ENCODE data around the gene HOXB13. TPM values are rescaled to one million over a fixed set of nuclear protein-coding genes. Genes with fewer than 3 reads are reported as not detected.

Gene HOXB13
- total and polyA plus RNA-seq, 2 experiments from 2014 or later, result not detected

DNA sequence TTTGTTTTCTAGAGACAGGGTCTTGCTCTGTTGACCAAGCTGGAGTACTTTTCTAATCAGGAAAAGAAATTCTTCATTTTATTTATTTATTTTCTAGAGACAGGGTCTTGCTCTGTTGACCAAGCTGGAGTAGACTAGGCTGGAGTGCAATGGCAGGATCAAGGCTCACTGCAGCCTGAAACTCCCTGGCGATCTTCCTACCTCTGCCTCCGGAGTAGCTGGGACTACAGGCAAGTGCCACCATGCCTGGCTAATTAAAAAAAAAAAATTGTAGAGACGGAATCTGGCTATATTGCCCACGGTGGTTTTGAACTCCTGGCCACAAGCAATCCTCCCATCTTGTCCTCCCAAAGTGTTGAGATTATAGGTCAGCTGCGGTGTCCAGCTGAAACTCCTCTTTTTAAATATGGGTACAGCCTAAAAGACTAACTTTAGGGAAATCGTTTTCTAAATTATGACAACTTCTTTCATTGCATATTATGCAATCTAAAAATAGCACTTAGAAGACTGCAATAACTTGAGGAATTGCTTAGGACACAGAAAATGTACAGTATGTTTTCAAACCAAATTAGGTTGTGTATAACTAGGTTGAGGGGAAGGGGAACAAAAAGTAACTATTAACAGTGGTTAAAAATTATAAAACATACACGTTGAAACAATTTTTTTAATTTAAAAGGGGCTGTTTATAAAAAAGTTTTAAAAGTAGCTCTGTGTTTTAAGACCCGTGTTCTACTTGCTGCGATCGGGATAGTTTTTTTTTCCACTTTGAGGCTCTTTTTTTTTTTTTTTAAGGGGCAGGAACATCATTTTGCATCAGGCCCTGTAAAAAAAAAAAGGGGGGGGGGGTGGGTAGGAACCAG is 11.0 kb downstream of the HOXB13 start:
- no peaks in the 10 kb centered on the region; the same call in 2 of the 3 replicates for H3K9me3 Mint-ChIP-seq
- Histone ChIP-seq H3K4me3 (peak overlapping the region; percentile 57), H3F3A (replicated peaks; ENCODE audit: low read depth) (peaks cover 32% of the 10 kb centered on the region), H3K27me3 (ENCODE audit: insufficient read depth) (peaks cover 95% of the 10 kb centered on the region), H3K4me2 (peak overlapping the region; percentile 75), H4K20me1 (replicated peaks; ENCODE audit: insufficient read depth) (peaks cover 9% of the 10 kb centered on the region), H3K27ac (ENCODE audit: low read depth) (no peak overlapping the region), H3K4me1 (ENCODE audit: insufficient read depth) (peaks cover 27% of the 10 kb centered on the region), H2AFZ (no peak overlapping the region), H3K9me2 (ENCODE audit: insufficient read depth) (no peaks in the 10 kb centered on the region), H3K79me2 (replicated peaks; ENCODE audit: insufficient read depth) (no peaks in the 10 kb centered on the region), H3K36me3 (ENCODE audit: insufficient read depth) (no peaks in the 10 kb centered on the region)
- H3K36me3 Mint-ChIP-seq (ENCODE audit: low read depth), result no peaks in the 10 kb centered on the region
- DNase-seq (ENCODE audit: low spot score), result no peak
- no peak for ATAC-seq
- peaks cover 31% of the 10 kb centered on the region for H3K4me1 Mint-ChIP-seq
- H3K4me3 Mint-ChIP-seq, result peak overlapping the region; percentile 73; the same call in 2 of the 3 replicates
- no peak overlapping the region for H3K27ac Mint-ChIP-seq
- no peak for TF ChIP-seq ETS1 (IDR thresholded peaks at IDR 0.05)
- no peak for TF ChIP-seq NANOG (IDR thresholded peaks at IDR 0.05; ENCODE audit: borderline replicate concordance)
- no peak for TF ChIP-seq EZH2phosphoT487 (IDR thresholded peaks at IDR 0.05; ENCODE audit: unreplicated experiment)
- TF ChIP-seq ZNF462 (CRISPR knock-in tag; IDR thresholded peaks at IDR 0.05), result no peak
- TF ChIP-seq EZH2 (IDR thresholded peaks at IDR 0.05; ENCODE audit: low read depth, unreplicated experiment), result no peak
- TF ChIP-seq ZNF331 (CRISPR knock-in tag; IDR thresholded peaks at IDR 0.05; ENCODE audit: low read depth), result no peak
- TF ChIP-seq JUNB (IDR thresholded peaks at IDR 0.05; ENCODE audit: unreplicated experiment), result no peak
- TF ChIP-seq REST (IDR thresholded peaks at IDR 0.05; ENCODE audit: unreplicated experiment), result no peak
- TF ChIP-seq CREB1 (CRISPR knock-in tag; IDR thresholded peaks at IDR 0.05; ENCODE audit: low read depth), result no peak
- TF ChIP-seq POLR2AphosphoS5 (IDR thresholded peaks at IDR 0.05; ENCODE audit: low read depth), result no peak
- TF ChIP-seq ZNF114 (CRISPR knock-in tag; IDR thresholded peaks at IDR 0.05), result no peak
- TF ChIP-seq STAT1 (IDR thresholded peaks at IDR 0.05; ENCODE audit: unreplicated experiment), result no peak
- no peak for TF ChIP-seq CTCF (conservative IDR thresholded peaks at IDR 0.05; ENCODE audit: low read depth in 2 of 2)
- H3K27me3 Mint-ChIP-seq (ENCODE audit: insufficient read depth, low read depth, poor library complexity), result peaks cover 90% of the 10 kb centered on the region

All from GM23338 (cell line).